ENCODE measurements around the gene ETFB.

ETFB gene

GRCh38 chr19:51380379-51380778 is 14.2 kb upstream of the ETFB start:
- no peak overlapping the region for H3K4me3 ChIP-seq (ENCODE audit: low read depth, low read length)
- DNase-seq (ENCODE audit: low read depth): no peak
- TF ChIP-seq POLR2A (IDR thresholded peaks at IDR 0.05; ENCODE audit: extremely low read depth, insufficient read length): no peak

GRCh38 chr19:51377422-51377821 is 11.2 kb upstream of the ETFB start:
- no peak for DNase-seq (ENCODE audit: low read depth)
- no peak overlapping the region for H3K4me3 ChIP-seq (ENCODE audit: low read depth, low read length)
- TF ChIP-seq POLR2A (IDR thresholded peaks at IDR 0.05; ENCODE audit: extremely low read depth, insufficient read length): no peak
- TF ChIP-seq MYC (IDR thresholded peaks at IDR 0.05; ENCODE audit: low read depth, low read length): no peak
- TF ChIP-seq MAX (IDR thresholded peaks at IDR 0.05; ENCODE audit: low read depth, low read length): no peak
- no peak for TF ChIP-seq CTCF (IDR thresholded peaks at IDR 0.05; ENCODE audit: low read depth, low read length)

- TF ChIP-seq MAX (IDR thresholded peaks at IDR 0.05; ENCODE audit: low read depth, low read length): no peak
- no peak for TF ChIP-seq CTCF (IDR thresholded peaks at IDR 0.05; ENCODE audit: low read depth, low read length)
- no peak for TF ChIP-seq POLR2A (IDR thresholded peaks at IDR 0.05; ENCODE audit: extremely low read depth, insufficient read length)
- TF ChIP-seq MYC (IDR thresholded peaks at IDR 0.05; ENCODE audit: low read depth, low read length): no peak
- no peak overlapping the region for H3K4me3 ChIP-seq (ENCODE audit: low read depth, low read length)
- DNase-seq (ENCODE audit: low read depth): peak; percentile 87
Observed at GRCh38 chr19:51375504-51376221, 9.5 kb upstream of the ETFB start.

GRCh38 chr19:51372649-51373504 is 6.7 kb upstream of the ETFB start, which contains the start of gene NKG7:
TSS of gene NKG7 (minus strand) at chr19:51372654. CDS start at chr19:51372535, 119 bp downstream.
- peak within 1 kb of the TSS; percentile 59 for H3K4me3 ChIP-seq (ENCODE audit: low read depth, low read length)
- TF ChIP-seq POLR2A (IDR thresholded peaks at IDR 0.05; ENCODE audit: extremely low read depth, insufficient read length) (peak; percentile 19), CTCF (IDR thresholded peaks at IDR 0.05; ENCODE audit: low read depth, low read length) (no peak), MYC (IDR thresholded peaks at IDR 0.05; ENCODE audit: low read depth, low read length) (peak; percentile 57), MAX (IDR thresholded peaks at IDR 0.05; ENCODE audit: low read depth, low read length) (peak; percentile 68; the same call in 1 of the 2 replicates)
- DNase-seq (ENCODE audit: low read depth): peak; percentile 99

GRCh38 chr19:51372021-51372648 is 5.9 kb upstream of the ETFB start:
- H3K4me3 ChIP-seq (ENCODE audit: low read depth, low read length): peak overlapping the region; percentile 59
- TF ChIP-seq MYC (IDR thresholded peaks at IDR 0.05; ENCODE audit: low read depth, low read length) (no peak), POLR2A (IDR thresholded peaks at IDR 0.05; ENCODE audit: extremely low read depth, insufficient read length) (no peak)
- DNase-seq (ENCODE audit: low read depth): no peak

- no peak for DNase-seq (ENCODE audit: low read depth)
- no peak for TF ChIP-seq MYC (IDR thresholded peaks at IDR 0.05; ENCODE audit: low read depth, low read length)
- no peak for TF ChIP-seq CTCF (IDR thresholded peaks at IDR 0.05; ENCODE audit: low read depth, low read length)
- TF ChIP-seq MAX (IDR thresholded peaks at IDR 0.05; ENCODE audit: low read depth, low read length): no peak
- no peak for TF ChIP-seq POLR2A (IDR thresholded peaks at IDR 0.05; ENCODE audit: extremely low read depth, insufficient read length)
- H3K4me3 ChIP-seq (ENCODE audit: low read depth, low read length): peak overlapping the region; percentile 59
Observed at GRCh38 chr19:51371186-51371690, 5.0 kb upstream of the ETFB start.
